ENCODE measurements around the gene AGBL1.

GRCh38 chr15:86263230-86263629 is 183.6 kb downstream of the AGBL1 start:
- TF ChIP-seq CTCF (IDR thresholded peaks at IDR 0.05) = no peak
- no peak for TF ChIP-seq POLR2A (IDR thresholded peaks at IDR 0.05)
